ENCODE data around the gene SVIL. TPM values are rescaled to one million over a fixed set of nuclear protein-coding genes. Genes with fewer than 3 reads are reported as not detected.

SVIL gene
- polyA plus RNA-seq, 1 donor from 2014 or later, result 7.3 TPM

- Histone ChIP-seq H2AFZ (ENCODE audit: low read depth, low read length) (no peak overlapping the region), H3K79me2 (replicated peaks; ENCODE audit: insufficient read depth, low read length) (peaks cover 5% of the 10 kb centered on the region), H3K36me3 (ENCODE audit: insufficient read depth, low read length) (no peaks in the 10 kb centered on the region), H3K4me2 (ENCODE audit: low read length) (no peak overlapping the region), H3K27ac (ENCODE audit: low read length) (no peak overlapping the region), H3K4me3 (ENCODE audit: low read length) (no peak overlapping the region), H3K27me3 (ENCODE audit: insufficient read depth, low read depth, low read length) (no peaks in the 10 kb centered on the region), H4K20me1 (ENCODE audit: insufficient read depth) (no peaks in the 10 kb centered on the region), H3K9ac (ENCODE audit: low read length) (no peak overlapping the region), H3K9me2 (ENCODE audit: insufficient read depth, low read length) (no peaks in the 10 kb centered on the region), H3K9me3 (ENCODE audit: low read length) (no peaks in the 10 kb centered on the region), H3F3A (ENCODE audit: insufficient read depth, low read length, poor library complexity, severe bottlenecking) (no peaks in the 10 kb centered on the region)
- no peak for TF ChIP-seq RAD21 (conservative IDR thresholded peaks at IDR 0.05)
- no peak for TF ChIP-seq EP300 (conservative IDR thresholded peaks at IDR 0.05; ENCODE audit: poor library complexity, severe bottlenecking)
- TF ChIP-seq EZH2 (IDR thresholded peaks at IDR 0.05; ENCODE audit: borderline replicate concordance, insufficient read depth, low read length, poor library complexity, severe bottlenecking), result no peak
- no peak for TF ChIP-seq SMC3 (conservative IDR thresholded peaks at IDR 0.05; ENCODE audit: poor library complexity)
- no peak for TF ChIP-seq MXI1 (conservative IDR thresholded peaks at IDR 0.05; ENCODE audit: poor library complexity, severe bottlenecking)
- TF ChIP-seq, protein P1, sequence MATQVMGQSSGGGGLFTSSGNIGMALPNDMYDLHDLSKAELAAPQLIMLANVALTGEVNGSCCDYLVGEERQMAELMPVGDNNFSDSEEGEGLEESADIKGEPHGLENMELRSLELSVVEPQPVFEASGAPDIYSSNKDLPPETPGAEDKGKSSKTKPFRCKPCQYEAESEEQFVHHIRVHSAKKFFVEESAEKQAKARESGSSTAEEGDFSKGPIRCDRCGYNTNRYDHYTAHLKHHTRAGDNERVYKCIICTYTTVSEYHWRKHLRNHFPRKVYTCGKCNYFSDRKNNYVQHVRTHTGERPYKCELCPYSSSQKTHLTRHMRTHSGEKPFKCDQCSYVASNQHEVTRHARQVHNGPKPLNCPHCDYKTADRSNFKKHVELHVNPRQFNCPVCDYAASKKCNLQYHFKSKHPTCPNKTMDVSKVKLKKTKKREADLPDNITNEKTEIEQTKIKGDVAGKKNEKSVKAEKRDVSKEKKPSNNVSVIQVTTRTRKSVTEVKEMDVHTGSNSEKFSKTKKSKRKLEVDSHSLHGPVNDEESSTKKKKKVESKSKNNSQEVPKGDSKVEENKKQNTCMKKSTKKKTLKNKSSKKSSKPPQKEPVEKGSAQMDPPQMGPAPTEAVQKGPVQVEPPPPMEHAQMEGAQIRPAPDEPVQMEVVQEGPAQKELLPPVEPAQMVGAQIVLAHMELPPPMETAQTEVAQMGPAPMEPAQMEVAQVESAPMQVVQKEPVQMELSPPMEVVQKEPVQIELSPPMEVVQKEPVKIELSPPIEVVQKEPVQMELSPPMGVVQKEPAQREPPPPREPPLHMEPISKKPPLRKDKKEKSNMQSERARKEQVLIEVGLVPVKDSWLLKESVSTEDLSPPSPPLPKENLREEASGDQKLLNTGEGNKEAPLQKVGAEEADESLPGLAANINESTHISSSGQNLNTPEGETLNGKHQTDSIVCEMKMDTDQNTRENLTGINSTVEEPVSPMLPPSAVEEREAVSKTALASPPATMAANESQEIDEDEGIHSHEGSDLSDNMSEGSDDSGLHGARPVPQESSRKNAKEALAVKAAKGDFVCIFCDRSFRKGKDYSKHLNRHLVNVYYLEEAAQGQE (IDR thresholded peaks at IDR 0.05; ENCODE audit: borderline replicate concordance), result no peak
- TF ChIP-seq TAF1 (IDR thresholded peaks at IDR 0.05; ENCODE audit: low read depth), result no peak
- no peak for TF ChIP-seq POLR2AphosphoS5 (IDR thresholded peaks at IDR 0.05)
- TF ChIP-seq, protein P2, sequence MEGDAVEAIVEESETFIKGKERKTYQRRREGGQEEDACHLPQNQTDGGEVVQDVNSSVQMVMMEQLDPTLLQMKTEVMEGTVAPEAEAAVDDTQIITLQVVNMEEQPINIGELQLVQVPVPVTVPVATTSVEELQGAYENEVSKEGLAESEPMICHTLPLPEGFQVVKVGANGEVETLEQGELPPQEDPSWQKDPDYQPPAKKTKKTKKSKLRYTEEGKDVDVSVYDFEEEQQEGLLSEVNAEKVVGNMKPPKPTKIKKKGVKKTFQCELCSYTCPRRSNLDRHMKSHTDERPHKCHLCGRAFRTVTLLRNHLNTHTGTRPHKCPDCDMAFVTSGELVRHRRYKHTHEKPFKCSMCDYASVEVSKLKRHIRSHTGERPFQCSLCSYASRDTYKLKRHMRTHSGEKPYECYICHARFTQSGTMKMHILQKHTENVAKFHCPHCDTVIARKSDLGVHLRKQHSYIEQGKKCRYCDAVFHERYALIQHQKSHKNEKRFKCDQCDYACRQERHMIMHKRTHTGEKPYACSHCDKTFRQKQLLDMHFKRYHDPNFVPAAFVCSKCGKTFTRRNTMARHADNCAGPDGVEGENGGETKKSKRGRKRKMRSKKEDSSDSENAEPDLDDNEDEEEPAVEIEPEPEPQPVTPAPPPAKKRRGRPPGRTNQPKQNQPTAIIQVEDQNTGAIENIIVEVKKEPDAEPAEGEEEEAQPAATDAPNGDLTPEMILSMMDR (IDR thresholded peaks at IDR 0.05; ENCODE audit: poor library complexity, severe bottlenecking), result no peak
Measured at GRCh38 chr10:29619241-29619669, 15.5 kb downstream of the SVIL start.

- H3K27ac ChIP-seq (ENCODE audit: low read length), result no peak overlapping the region
- no peak overlapping the region for H3K4me3 ChIP-seq (ENCODE audit: low read length)
- no peak overlapping the region for H3K9ac ChIP-seq (ENCODE audit: low read length)
- peaks cover 5% of the 10 kb centered on the region for H3K79me2 ChIP-seq (replicated peaks; ENCODE audit: insufficient read depth, low read length)
- no peaks in the 10 kb centered on the region for H3K9me3 ChIP-seq (ENCODE audit: low read length)
- no peaks in the 10 kb centered on the region for H3K36me3 ChIP-seq (ENCODE audit: insufficient read depth, low read length)
- H2AFZ ChIP-seq (ENCODE audit: low read depth, low read length), result no peak overlapping the region
- H3K27me3 ChIP-seq (ENCODE audit: insufficient read depth, low read depth, low read length), result no peaks in the 10 kb centered on the region
- no peaks in the 10 kb centered on the region for H3F3A ChIP-seq (ENCODE audit: insufficient read depth, low read length, poor library complexity, severe bottlenecking)
- TF ChIP-seq, protein P2 (IDR thresholded peaks at IDR 0.05; ENCODE audit: poor library complexity, severe bottlenecking), result no peak
- H3K9me2 ChIP-seq (ENCODE audit: insufficient read depth, low read length), result no peaks in the 10 kb centered on the region
- no peak overlapping the region for H3K4me2 ChIP-seq (ENCODE audit: low read length)
- H4K20me1 ChIP-seq (ENCODE audit: insufficient read depth), result no peaks in the 10 kb centered on the region
Measured at GRCh38 chr10:29618341-29619171, 16.2 kb downstream of the SVIL start.
